ENCODE data around the gene LYRM2. TPM values are rescaled to one million over a fixed set of nuclear protein-coding genes. Genes with fewer than 3 reads are reported as not detected.

LYRM2 gene
- total RNA-seq, 1 experiment from 2014 or later = 36.8 TPM

DNA sequence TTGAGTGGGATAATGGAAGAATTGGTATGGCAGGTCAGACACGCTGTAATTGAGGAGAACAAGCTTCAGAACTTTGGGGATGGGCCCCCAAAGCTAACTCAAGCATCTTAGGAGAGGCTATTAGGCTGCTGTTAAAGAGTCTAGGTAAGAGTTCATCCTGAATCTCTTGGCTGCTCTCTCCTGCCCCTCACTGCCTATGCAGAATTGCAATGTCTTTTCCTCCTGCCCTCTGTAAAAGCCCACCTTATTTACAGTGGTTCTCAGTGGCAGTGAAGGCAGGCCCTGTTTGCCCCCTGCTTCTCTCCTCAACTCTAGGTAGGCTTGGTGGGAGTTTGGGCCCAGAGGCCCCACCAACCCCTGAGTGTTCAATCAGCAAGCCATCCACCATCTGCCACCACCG lies 55.0 kb downstream of the LYRM2 start:
- CTCF ChIA-PET = no interaction called here
- TF ChIP-seq, protein P1, sequence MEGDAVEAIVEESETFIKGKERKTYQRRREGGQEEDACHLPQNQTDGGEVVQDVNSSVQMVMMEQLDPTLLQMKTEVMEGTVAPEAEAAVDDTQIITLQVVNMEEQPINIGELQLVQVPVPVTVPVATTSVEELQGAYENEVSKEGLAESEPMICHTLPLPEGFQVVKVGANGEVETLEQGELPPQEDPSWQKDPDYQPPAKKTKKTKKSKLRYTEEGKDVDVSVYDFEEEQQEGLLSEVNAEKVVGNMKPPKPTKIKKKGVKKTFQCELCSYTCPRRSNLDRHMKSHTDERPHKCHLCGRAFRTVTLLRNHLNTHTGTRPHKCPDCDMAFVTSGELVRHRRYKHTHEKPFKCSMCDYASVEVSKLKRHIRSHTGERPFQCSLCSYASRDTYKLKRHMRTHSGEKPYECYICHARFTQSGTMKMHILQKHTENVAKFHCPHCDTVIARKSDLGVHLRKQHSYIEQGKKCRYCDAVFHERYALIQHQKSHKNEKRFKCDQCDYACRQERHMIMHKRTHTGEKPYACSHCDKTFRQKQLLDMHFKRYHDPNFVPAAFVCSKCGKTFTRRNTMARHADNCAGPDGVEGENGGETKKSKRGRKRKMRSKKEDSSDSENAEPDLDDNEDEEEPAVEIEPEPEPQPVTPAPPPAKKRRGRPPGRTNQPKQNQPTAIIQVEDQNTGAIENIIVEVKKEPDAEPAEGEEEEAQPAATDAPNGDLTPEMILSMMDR (IDR thresholded peaks at IDR 0.05; ENCODE audit: unreplicated experiment) = no peak
- H3K4me1 Mint-ChIP-seq (ENCODE audit: low read depth, unreplicated experiment) = no peaks in the 10 kb centered on the region
- no peaks in the 10 kb centered on the region for H3K27me3 Mint-ChIP-seq (ENCODE audit: unreplicated experiment)
- H3K9me3 Mint-ChIP-seq (ENCODE audit: low read depth, unreplicated experiment) = no peaks in the 10 kb centered on the region
- H3K36me3 Mint-ChIP-seq (ENCODE audit: insufficient read depth, unreplicated experiment) = no peaks in the 10 kb centered on the region
- intact Hi-C loops (cut with micrococcal nuclease; ENCODE audit: unreplicated experiment) = no loop called here
- H3K4me3 Mint-ChIP-seq (ENCODE audit: low read depth, unreplicated experiment) = no peak overlapping the region
- H3K27ac Mint-ChIP-seq (ENCODE audit: unreplicated experiment) = no peak overlapping the region
- BruUV-seq (replicated peaks) = no TSS peak
- no peak for DNase-seq

DNA sequence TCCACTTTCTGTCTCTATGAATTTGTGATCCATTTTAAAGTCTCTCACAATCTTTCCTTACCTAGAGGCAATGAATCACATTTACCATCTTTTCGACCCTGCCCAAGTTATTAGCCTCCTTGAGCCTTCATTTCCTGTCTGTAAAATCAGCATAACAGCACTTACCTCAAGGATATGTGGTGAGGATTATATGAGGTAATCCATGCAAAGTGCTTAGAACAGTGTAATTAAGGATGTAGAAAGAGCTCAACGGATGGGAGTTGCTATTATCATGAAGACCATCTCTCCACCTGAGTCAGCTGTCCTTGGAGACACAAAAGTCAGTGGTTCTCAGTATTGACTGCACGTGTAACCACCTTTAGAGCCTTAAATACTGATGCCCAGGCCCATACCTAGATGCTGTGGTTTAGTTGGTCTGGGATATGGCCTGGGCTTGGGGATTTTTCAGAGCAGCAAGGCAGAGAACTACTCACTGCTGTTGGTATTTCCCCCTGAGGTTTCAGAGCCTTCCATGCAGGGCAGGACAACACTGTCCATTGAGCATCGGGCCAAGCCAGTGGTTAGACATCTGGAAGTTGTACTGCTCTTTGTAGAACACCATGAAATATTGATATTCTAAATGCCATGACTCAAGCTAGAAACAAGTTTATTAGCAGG lies 55.8 kb downstream of the LYRM2 start:
- no peak overlapping the region for H3K4me3 Mint-ChIP-seq (ENCODE audit: low read depth, unreplicated experiment)
- CTCF ChIA-PET = interaction anchor here (1.2 kb wide), 1 partner anchor 16 kb away, joined by 4 read pairs; no protein-coding TSS in a partner anchor
- H3K9me3 Mint-ChIP-seq (ENCODE audit: low read depth, unreplicated experiment) = no peaks in the 10 kb centered on the region
- intact Hi-C loops (cut with micrococcal nuclease; ENCODE audit: unreplicated experiment) = no loop called here
- DNase-seq = no peak
- BruUV-seq (replicated peaks) = no TSS peak
- H3K36me3 Mint-ChIP-seq (ENCODE audit: insufficient read depth, unreplicated experiment) = no peaks in the 10 kb centered on the region
- no peak overlapping the region for H3K27ac Mint-ChIP-seq (ENCODE audit: unreplicated experiment)
- H3K27me3 Mint-ChIP-seq (ENCODE audit: unreplicated experiment) = no peaks in the 10 kb centered on the region
- no peaks in the 10 kb centered on the region for H3K4me1 Mint-ChIP-seq (ENCODE audit: low read depth, unreplicated experiment)
- TF ChIP-seq, protein P1 (IDR thresholded peaks at IDR 0.05; ENCODE audit: unreplicated experiment) = no peak

DNA sequence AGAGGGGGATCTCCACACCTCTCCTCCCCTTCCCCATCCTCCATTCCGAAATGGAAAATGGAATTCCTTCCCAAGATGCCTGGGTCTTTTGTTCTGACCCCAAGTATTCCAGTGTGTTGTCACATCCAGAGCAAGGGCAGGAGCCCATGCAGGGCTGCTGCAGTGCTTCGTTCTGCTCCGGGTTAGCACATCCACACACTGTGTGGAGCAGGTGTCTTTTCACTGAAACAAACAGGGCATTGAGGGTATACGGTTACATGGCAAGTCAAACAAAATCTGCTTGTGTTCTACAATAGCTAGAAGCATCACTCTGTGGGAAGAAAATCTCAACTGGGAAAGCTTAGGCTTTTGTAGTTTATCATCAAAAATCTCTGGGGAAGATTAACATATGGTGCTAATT lies 56.9 kb downstream of the LYRM2 start:
- BruUV-seq (replicated peaks) = no TSS peak
- Mint-ChIP-seq H3K4me1 (ENCODE audit: low read depth, unreplicated experiment) (no peaks in the 10 kb centered on the region), H3K4me3 (ENCODE audit: low read depth, unreplicated experiment) (no peak overlapping the region), H3K27ac (ENCODE audit: unreplicated experiment) (no peak overlapping the region), H3K9me3 (ENCODE audit: low read depth, unreplicated experiment) (no peaks in the 10 kb centered on the region), H3K36me3 (ENCODE audit: insufficient read depth, unreplicated experiment) (peaks cover 2% of the 10 kb centered on the region), H3K27me3 (ENCODE audit: unreplicated experiment) (no peaks in the 10 kb centered on the region)
- TF ChIP-seq, protein P1 (IDR thresholded peaks at IDR 0.05; ENCODE audit: unreplicated experiment) = no peak
- no peak for DNase-seq
- intact Hi-C loops (cut with micrococcal nuclease; ENCODE audit: unreplicated experiment) = no loop called here
- CTCF ChIA-PET = no interaction called here

DNA sequence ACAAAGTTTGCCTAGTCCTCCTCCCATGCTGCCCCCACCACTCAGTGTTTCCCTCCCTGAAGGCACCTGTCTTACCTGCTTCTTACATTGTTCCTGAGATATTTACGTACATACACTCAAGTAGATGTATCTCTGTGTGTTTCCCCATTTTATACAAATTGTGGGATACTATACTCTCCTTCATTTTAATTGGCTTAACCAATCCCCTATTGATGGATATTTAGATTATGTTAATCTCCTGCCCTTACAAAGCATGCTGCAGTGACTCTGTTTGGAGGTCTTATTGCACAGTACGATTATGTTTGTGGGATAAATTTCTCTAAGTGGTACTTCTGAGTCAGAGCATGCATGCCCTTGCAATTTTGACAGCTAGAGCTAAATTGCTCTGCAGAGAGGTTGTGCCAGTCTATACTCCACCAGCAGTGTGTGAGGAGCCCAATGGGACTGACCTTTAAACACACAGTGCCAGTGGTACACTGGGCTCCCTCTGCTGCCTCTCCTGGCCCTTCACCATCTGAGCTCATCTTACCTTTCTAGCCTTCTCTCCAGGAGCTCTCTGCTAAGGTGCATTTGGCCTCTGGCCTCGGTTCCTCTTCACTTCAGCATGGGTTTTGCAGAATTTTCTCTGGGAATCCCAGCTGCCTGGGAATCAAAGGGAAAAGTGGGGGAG lies 57.4 kb downstream of the LYRM2 start:
- Mint-ChIP-seq H3K9me3 (ENCODE audit: low read depth, unreplicated experiment) (no peaks in the 10 kb centered on the region), H3K27me3 (ENCODE audit: unreplicated experiment) (no peaks in the 10 kb centered on the region), H3K4me3 (ENCODE audit: low read depth, unreplicated experiment) (no peak overlapping the region), H3K4me1 (ENCODE audit: low read depth, unreplicated experiment) (no peaks in the 10 kb centered on the region), H3K36me3 (ENCODE audit: insufficient read depth, unreplicated experiment) (peaks cover 5% of the 10 kb centered on the region), H3K27ac (ENCODE audit: unreplicated experiment) (no peak overlapping the region)
- DNase-seq = no peak
- intact Hi-C loops (cut with micrococcal nuclease; ENCODE audit: unreplicated experiment) = no loop called here
- no TSS peak for BruUV-seq (replicated peaks)
- CTCF ChIA-PET = no interaction called here
- TF ChIP-seq, protein P1 (IDR thresholded peaks at IDR 0.05; ENCODE audit: unreplicated experiment) = no peak

Measured in Calu3 (cell line).